Measurements from ENCODE around the gene NOL12. TPM values are rescaled to one million over a fixed set of nuclear protein-coding genes. Genes with fewer than 3 reads are reported as not detected.
"Not testable (repeated sequence)": the region's sequence is repeated elsewhere in the genome, so short reads cannot be mapped to it uniquely, and the experiment has no call there.

Gene NOL12
- total RNA-seq, 1 donor = 21.0 TPM

DNA sequence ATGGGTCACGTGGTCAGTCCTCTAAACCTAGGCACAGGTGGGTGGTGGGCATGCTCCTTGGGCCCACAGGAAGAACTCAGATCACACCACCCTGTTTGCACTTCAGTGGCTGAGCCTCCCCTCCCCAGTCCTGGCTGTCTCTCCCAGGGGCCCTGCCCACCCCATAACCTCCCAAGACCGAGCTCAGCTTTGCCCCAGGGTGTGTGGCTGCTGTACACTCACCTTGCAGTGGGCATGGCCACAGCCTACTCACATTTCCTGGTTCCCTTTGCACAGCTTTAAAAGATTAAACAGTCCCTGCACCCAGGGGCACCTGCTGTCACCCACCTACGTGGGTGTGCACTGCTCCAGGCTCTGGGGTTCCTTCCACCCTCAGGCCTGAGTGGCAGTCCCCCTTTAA lies 24.5 kb downstream of the NOL12 start:
- H3K9me3 ChIP-seq (ENCODE audit: low read depth, low read length) = no peaks in the 10 kb centered on the region
- peaks cover 11% of the 10 kb centered on the region for H3K4me1 ChIP-seq (ENCODE audit: insufficient read depth, low read length)
- H3K4me3 ChIP-seq (ENCODE audit: low read length) = no peak overlapping the region
- H3K27me3 ChIP-seq (ENCODE audit: insufficient read depth, low read length) = no peaks in the 10 kb centered on the region

DNA sequence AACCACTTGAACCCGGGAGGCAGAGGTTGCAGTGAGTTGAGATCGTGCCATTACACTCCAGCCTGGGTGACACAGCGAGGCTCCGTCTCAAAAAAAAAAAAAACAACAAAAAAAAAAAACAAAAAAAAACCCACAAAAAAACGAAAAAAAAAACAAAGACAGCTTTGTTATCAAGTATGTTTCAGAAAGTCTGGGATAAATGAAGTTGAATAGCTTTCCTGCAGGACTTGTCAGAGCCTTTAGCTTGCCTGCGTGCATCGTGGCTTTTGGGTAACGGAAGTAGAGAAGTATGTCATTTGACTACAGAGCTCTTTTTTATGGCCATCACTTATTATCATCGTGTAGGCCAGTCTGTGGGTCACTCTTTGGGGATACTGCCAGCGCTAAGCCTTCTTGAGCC lies 25.3 kb downstream of the NOL12 start:
- H3K4me1 ChIP-seq (ENCODE audit: insufficient read depth, low read length) = peaks cover 11% of the 10 kb centered on the region
- H3K27me3 ChIP-seq (ENCODE audit: insufficient read depth, low read length) = no peaks in the 10 kb centered on the region

DNA sequence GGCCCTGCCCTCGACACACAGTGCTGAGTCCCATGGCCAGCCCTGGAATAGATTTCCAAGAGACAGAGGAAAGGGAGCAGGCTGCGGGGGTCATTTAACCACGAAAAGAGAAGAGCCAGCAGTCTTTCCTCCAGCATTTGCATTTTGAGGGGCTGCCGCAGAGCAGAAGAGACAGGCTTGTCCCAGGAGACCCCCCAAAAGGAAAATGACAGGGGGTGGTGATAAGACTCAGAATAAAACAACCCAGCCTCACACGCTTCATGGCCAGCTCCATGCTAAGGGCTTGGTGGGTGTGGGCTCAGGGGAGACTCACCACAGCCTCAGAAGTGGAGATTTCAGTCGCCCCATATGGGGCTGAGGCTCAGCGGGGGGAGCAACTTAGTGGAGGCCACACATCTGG lies 27.6 kb downstream of the NOL12 start:
- Histone ChIP-seq H3K9me3 (ENCODE audit: low read depth, low read length) (no peaks in the 10 kb centered on the region), H3K27me3 (ENCODE audit: insufficient read depth, low read length) (no peaks in the 10 kb centered on the region), H3K4me1 (ENCODE audit: insufficient read depth, low read length) (peaks cover 5% of the 10 kb centered on the region), H3K4me3 (ENCODE audit: low read length) (no peak overlapping the region)

More for the DNA sequence above, 25.3 kb downstream of the NOL12 start:
- Histone ChIP-seq H3K9me3 (ENCODE audit: low read depth, low read length) (no peaks in the 10 kb centered on the region), H3K4me3 (ENCODE audit: low read length) (no peak overlapping the region)

DNA sequence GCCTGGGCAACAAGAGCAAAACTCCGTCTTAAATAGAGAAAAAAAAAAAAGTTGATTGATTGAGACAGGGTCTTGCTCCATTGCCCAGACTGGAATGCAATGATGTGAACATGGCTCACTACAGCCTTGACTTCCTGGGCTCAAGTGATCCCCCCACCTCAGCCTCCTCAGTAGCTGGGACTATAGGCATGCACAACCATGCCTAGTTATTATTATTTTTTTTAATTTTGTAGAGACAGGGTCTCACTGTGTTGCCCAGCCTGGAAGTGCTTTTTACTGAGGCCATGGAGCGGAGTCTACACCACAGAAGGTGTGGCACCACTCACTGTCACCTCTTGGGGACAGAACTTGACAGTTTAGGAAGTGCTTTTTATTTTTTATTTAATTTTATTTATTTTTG lies 28.5 kb downstream of the NOL12 start:
- H3K4me1 ChIP-seq (ENCODE audit: insufficient read depth, low read length) = no peaks in the 10 kb centered on the region
- H3K9me3 ChIP-seq (ENCODE audit: low read depth, low read length) = no peaks in the 10 kb centered on the region

DNA sequence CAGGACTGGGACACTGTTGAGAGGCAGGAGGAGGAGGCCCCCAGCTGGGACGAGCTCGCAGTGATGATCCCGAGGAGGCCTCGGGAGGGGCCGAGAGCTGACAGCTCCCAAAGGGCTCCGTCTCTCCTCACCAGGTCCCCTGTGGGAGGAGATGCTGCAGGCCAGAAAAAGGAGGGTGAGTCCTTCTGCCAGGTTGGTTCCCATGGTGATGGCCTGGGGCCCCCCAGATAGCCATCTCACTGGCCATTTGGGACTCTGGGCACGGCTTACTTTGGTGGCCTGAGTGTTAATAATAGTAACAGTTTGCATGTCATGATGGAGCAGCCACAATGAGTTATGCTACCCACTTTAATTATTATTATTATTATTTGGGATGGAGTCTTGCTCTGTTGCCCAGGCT lies 29.6 kb downstream of the NOL12 start:
- Histone ChIP-seq H3K9me3 (ENCODE audit: low read depth, low read length) (no peaks in the 10 kb centered on the region), H3K27me3 (ENCODE audit: insufficient read depth, low read length) (no peaks in the 10 kb centered on the region), H3K4me1 (ENCODE audit: insufficient read depth, low read length) (no peaks in the 10 kb centered on the region), H3K4me3 (ENCODE audit: low read length) (no peak overlapping the region)

More for the DNA sequence above, 28.5 kb downstream of the NOL12 start:
- no peaks in the 10 kb centered on the region for H3K27me3 ChIP-seq (ENCODE audit: insufficient read depth, low read length)
- H3K4me3 ChIP-seq (ENCODE audit: low read length) = no peak overlapping the region

DNA sequence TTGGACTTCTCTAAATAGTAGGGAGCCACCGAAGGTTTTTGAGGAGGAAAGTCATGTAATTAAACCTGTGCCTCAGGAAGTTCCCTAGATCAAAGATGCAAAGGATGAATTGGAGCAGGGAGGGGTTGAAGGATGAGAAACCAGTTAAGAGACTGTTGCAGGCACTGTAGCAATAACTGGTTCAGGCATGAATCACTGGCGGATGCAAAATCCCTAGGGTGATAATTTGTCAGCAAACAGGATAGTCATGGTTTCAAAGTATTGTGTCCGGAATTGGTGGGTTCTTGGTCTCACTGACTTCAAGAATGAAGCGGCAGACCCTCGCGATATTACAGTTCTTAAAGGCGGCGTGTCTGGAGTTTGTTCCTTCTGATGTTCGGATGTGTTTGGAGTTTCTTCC lies 30.6 kb downstream of the NOL12 start:
- H3K9me3 ChIP-seq (ENCODE audit: low read depth, low read length) = no peaks in the 10 kb centered on the region
- no peak overlapping the region for H3K4me3 ChIP-seq (ENCODE audit: low read length)
- H3K27me3 ChIP-seq (ENCODE audit: insufficient read depth, low read length) = no peaks in the 10 kb centered on the region
- no peaks in the 10 kb centered on the region for H3K4me1 ChIP-seq (ENCODE audit: insufficient read depth, low read length)

DNA sequence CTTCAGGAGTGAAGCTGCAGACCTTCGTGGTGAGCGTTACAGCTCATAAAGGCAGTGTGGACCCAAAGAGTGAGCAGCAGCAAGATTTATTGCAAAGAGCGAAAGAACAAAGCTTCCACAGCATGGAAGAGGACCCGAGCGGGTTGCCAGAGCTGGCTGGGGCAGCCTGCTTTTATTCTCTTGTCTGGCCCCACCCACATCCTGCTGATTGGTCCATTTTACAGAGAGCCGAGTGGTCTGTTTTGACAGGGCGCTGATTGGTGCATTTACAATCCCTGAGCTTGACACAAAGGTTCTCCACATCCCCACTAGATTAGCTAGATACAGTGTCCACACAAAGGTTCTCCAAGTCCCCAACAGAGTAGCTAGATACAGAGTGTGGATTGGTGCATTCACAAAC lies 31.1 kb downstream of the NOL12 start:
- not testable (repeated sequence) for H3K4me3 ChIP-seq (ENCODE audit: low read length); H3K9me3 ChIP-seq (ENCODE audit: low read depth, low read length); H3K27me3 ChIP-seq (ENCODE audit: insufficient read depth, low read length); H3K4me1 ChIP-seq (ENCODE audit: insufficient read depth, low read length)

DNA sequence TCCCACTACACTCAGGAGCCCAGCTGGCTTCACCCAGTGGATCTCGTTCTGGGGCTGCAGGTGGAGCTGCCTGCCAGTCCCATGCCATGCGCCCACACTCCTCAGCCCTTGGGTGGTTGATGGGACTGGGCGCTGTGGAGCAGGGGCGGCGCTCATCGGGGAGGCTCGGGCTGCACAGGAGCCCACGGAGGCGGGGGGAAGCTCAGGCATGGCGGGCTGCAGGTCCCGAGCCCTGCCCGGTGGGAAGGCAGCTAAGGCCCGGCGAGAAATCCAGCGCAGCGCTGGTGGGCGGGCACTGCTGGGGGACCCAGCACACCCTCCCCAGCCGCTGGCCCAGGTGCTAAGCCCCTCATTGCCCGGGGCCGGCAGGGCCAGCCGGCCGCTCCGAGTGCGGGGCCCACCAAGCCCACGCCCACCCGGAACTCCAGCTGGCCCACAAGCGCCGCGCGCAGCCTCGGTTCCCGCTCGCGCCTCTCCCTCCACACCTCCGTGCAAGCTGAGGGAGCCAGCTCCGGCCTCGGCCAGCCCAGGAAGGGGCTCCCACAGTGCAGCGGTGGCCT lies 31.7 kb downstream of the NOL12 start:
- not testable (repeated sequence) for H3K9me3 ChIP-seq (ENCODE audit: low read depth, low read length); H3K4me3 ChIP-seq (ENCODE audit: low read length); H3K27me3 ChIP-seq (ENCODE audit: insufficient read depth, low read length); H3K4me1 ChIP-seq (ENCODE audit: insufficient read depth, low read length)

DNA sequence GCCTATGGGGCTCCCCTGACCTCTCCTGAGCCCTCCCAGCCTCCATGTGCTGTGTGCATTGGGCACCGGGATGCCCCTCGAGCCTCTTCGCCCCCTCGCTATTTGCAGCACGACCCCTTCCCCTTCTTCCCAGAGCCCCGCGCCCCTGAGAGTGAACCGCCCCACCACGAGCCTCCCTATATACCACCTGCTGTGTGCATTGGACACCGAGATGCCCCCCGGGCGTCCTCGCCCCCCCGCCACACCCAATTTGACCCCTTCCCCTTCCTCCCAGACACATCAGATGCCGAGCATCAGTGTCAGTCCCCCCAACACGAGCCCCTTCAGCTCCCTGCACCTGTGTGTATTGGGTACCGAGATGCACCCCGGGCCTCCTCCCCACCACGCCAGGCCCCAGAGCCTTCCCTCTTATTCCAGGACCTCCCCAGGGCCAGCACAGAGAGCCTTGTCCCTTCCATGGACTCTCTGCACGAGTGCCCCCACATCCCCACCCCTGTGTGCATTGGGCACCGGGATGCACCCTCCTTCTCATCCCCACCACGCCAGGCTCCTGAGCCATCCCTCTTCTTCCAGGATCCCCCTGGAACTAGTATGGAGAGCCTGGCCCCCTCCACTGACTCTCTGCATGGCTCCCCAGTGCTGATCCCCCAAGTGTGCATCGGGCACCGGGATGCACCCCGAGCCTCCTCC lies 39.6 kb downstream of the NOL12 start:
- Histone ChIP-seq H3K27me3 (ENCODE audit: insufficient read depth, low read length) (no peaks in the 10 kb centered on the region), H3K9me3 (ENCODE audit: low read depth, low read length) (no peaks in the 10 kb centered on the region), H3K4me1 (ENCODE audit: insufficient read depth, low read length) (peaks cover 28% of the 10 kb centered on the region), H3K4me3 (ENCODE audit: low read length) (no peak overlapping the region)

DNA sequence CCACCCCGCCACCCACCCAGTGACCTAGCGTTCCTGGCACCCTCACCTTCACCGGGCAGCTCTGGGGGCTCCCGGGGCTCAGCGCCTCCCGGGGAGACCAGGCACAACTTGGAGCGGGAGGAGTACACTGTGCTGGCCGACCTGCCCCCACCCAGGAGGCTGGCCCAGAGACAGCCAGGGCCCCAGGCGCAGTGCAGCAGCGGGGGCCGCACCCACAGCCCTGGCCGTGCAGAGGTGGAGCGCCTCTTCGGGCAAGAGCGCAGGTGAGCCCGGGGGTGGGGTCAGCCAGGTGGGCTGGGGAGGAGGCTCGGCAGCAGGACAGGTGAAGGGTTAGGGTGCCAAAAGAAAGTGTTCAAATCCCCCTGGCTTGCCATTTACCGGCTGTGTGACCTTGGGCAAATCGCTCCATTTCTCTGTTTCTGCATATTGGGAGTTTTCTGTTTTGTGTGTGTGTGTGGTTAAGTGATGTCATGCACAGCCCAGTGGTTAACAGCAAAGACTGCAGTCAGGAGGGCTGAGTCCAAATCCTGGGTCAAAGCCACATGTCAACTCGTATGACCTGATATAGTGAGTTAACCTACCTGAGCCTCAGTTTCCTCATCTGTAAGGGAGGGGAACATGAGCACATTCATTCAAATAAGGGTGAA lies 40.2 kb downstream of the NOL12 start:
- Histone ChIP-seq H3K9me3 (ENCODE audit: low read depth, low read length) (no peaks in the 10 kb centered on the region), H3K4me3 (ENCODE audit: low read length) (no peak overlapping the region), H3K4me1 (ENCODE audit: insufficient read depth, low read length) (peaks cover 35% of the 10 kb centered on the region), H3K27me3 (ENCODE audit: insufficient read depth, low read length) (no peaks in the 10 kb centered on the region)

DNA sequence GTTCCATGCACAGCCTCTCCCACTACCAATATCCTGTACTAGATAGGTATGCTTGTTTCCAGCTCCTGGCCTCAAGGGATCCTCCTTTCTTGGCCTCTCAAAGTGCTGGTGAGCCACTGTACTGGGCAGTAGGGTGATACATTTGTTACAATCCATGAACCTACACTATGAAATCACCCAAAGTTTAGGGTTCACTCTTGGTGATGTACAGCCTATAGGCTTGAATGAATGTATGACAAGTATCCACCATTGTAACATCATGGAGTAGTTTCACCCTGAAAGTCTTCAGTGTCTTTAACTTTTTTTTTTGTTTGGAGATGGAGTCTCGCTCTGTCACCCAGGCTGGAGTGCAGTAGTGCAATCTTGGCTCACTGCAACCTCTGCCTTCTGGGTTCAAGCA lies 42.5 kb downstream of the NOL12 start:
- Histone ChIP-seq H3K27me3 (ENCODE audit: insufficient read depth, low read length) (no peaks in the 10 kb centered on the region), H3K4me1 (ENCODE audit: insufficient read depth, low read length) (peaks cover 44% of the 10 kb centered on the region), H3K9me3 (ENCODE audit: low read depth, low read length) (no peaks in the 10 kb centered on the region), H3K4me3 (ENCODE audit: low read length) (no peak overlapping the region)

DNA sequence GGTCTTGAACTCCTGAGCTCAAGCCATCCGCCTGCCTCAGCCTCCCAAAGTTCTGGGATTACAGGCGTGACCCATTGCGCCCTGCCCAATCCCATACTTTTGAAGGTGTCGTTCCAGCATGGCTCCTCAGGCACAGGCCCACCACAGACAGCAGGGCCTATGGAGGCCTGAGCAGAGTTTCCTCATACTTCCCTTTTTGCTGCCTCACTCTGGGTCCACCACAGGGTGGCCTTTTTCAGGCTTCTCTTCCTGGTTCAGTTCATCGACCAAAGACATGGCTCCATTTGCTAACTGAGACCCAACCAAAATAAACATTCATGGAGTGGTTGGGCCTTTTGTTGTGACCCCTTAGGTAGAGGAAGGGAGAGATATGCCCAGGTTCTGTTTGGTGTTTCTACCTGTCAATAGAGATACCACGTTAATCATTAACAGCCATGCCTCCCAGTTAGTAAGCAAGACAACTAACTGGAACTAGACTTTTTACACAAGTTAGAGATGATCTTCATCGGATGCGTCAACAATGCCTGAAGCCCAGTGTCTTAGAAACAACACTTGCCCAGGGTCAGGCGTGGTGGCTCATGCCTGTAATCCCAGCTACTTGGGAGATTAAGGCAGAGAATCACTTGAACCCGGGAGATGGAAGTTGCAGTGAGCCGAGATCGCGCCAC lies 45.8 kb downstream of the NOL12 start:
- no peaks in the 10 kb centered on the region for H3K9me3 ChIP-seq (ENCODE audit: low read depth, low read length)
- H3K27me3 ChIP-seq (ENCODE audit: insufficient read depth, low read length) = no peaks in the 10 kb centered on the region
- H3K4me3 ChIP-seq (ENCODE audit: low read length) = no peak overlapping the region
- peaks cover 49% of the 10 kb centered on the region for H3K4me1 ChIP-seq (ENCODE audit: insufficient read depth, low read length)

DNA sequence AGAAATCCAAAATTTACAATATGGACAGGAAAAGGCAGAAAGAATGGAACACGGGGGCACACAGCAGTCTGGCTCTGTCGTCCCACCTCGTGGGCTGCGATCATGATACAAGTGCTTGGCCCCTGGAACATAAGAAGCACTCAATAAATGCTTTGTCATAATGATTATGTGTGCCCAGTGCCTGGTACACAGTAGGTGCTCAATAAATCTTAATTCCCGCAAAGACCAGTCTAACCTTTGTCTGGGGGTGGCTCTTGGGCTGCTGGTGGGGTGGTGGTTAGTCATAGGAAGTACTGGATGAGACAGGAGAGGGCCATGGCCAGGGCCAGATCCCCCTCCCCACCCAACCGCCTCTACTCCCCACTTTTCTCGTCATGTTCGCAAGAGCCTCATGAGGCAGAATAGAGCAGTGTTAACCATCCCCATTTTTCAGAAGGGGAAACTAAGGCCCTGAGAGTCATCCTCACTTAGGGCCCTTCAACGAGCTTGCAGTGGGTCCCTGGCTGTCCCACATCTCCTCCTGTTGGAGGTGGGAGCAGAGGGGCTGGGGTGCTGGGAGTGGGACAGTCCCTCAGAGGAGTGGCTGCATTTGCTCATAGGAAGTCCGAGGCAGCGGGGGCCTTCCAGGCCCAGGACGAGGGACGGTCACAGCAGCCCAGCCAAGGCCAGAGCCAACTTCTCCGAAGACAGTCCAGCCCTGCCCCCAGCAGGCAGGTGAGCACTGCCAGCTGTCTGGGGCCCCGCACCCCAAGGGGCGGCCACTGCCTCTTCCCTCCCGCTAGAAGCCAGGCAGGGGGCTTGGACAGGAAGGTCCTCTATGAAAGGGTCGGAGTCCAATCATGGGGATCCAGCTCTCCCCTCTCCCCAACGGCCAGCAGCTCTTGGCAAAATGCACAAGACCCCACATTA lies 46.8 kb downstream of the NOL12 start:
- H3K9me3 ChIP-seq (ENCODE audit: low read depth, low read length) = no peaks in the 10 kb centered on the region
- peaks cover 47% of the 10 kb centered on the region for H3K4me1 ChIP-seq (ENCODE audit: insufficient read depth, low read length)
- H3K27me3 ChIP-seq (ENCODE audit: insufficient read depth, low read length) = no peaks in the 10 kb centered on the region
- no peak overlapping the region for H3K4me3 ChIP-seq (ENCODE audit: low read length)

DNA sequence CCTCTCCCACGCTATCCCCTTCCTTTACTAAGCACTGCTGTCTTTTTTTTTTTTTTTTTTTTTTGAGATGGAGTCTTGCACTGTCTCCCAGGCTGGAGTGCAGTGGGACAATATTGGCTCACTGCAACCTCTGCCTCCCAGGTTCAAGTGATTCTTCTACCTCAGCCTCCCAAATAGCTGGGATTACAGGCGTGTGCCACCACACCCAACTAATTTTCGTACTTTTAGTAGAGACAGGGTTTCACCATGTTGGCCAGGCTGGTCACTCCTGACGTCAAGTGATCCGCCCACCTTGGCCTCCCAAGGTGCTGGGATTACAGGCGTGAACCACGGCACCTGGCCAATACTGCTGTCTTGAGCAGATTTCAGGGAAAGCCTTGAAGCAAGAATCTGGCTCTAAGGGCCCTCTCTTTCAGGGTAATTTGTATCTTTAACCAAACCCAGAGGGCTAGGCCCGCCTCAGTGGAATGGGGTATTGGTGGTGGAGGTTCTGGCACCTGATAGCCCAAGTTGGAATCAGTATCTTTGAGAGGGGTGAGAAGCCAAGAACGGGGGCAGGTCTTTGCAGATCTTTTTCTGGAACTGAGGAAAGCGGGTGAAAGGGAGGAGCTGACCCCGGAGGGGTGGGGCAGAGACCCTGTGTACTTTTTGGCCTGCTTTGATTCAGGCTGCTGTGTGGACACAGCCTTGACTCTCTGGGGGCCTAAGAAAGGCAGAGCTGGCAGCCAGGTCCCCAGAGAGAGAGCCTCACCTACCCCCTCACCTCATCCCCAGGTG lies 47.7 kb downstream of the NOL12 start:
- Histone ChIP-seq H3K27me3 (ENCODE audit: insufficient read depth, low read length) (no peaks in the 10 kb centered on the region), H3K4me1 (ENCODE audit: insufficient read depth, low read length) (peaks cover 43% of the 10 kb centered on the region), H3K9me3 (ENCODE audit: low read depth, low read length) (no peaks in the 10 kb centered on the region), H3K4me3 (ENCODE audit: low read length) (no peak overlapping the region)

All from mononuclear cell (primary cell).